Loucy (cell line): ENCODE results near the gene MPHOSPH9.

ENCODE experiments used
- EZH2phosphoT487 ChIP-seq: fragments of 200-600 bp; IDR thresholded peaks from 2 replicates; pipeline ENCODE4 v1.6.1; 2018; ENCODE audit warnings: antibody characterized with exemption, mild to moderate bottlenecking, moderate library complexity, borderline replicate concordance
- TF ChIP-seq, protein P1 (sequence below): fragments of 200-600 bp; sonication (generic); conservative IDR thresholded peaks from 2 replicates; pipeline ENCODE4 v1.5.1; 2014; ENCODE audit warnings: mild to moderate bottlenecking, antibody characterized with exemption, low read length

DNA sequence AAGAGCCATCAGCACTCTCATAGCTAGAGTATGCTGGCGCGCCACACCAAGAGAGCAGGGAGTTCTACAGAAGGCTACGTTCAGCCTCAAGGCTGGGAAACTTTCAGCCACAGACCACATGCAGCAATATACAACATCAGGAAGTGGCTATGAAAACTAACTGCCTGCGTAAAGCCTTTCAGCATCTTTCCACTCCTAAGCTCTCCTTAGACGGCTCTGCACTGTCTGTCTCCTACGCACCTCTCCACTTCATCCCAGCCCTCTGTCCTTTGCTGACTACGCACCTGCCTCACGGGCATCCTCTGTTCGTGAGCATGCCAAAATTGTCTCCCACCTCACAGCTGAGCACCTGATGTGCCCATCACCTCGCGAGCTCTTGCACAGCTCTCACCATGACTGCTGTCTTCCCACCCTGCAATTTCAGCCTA, 9.7 kb downstream of the MPHOSPH9 start:
- TF ChIP-seq, protein P1, sequence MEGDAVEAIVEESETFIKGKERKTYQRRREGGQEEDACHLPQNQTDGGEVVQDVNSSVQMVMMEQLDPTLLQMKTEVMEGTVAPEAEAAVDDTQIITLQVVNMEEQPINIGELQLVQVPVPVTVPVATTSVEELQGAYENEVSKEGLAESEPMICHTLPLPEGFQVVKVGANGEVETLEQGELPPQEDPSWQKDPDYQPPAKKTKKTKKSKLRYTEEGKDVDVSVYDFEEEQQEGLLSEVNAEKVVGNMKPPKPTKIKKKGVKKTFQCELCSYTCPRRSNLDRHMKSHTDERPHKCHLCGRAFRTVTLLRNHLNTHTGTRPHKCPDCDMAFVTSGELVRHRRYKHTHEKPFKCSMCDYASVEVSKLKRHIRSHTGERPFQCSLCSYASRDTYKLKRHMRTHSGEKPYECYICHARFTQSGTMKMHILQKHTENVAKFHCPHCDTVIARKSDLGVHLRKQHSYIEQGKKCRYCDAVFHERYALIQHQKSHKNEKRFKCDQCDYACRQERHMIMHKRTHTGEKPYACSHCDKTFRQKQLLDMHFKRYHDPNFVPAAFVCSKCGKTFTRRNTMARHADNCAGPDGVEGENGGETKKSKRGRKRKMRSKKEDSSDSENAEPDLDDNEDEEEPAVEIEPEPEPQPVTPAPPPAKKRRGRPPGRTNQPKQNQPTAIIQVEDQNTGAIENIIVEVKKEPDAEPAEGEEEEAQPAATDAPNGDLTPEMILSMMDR: no peak
- no peak for TF ChIP-seq EZH2phosphoT487
